ENCODE results near the gene TBRG4.

TBRG4 gene

GRCh38 chr7:45126920-45127319, 15.4 kb upstream of the TBRG4 start:
- H3K9me2 ChIP-seq (replicated peaks; ENCODE audit: control insufficient read depth, low read length): no peaks in the 10 kb centered on the region
- H3K36me3 ChIP-seq (ENCODE audit: control insufficient read depth, low read length): no peaks in the 10 kb centered on the region
- no peaks in the 10 kb centered on the region for H3K79me2 ChIP-seq (ENCODE audit: control insufficient read depth, low read length)
- H3K27me3 ChIP-seq (ENCODE audit: control insufficient read depth, low read length): no peaks in the 10 kb centered on the region
- no peaks in the 10 kb centered on the region for H4K20me1 ChIP-seq (ENCODE audit: control insufficient read depth, insufficient read depth, low read depth, low read length)
- no peak for TF ChIP-seq EZH2phosphoT487 (IDR thresholded peaks at IDR 0.05; ENCODE audit: borderline replicate concordance, low read length)
- TF ChIP-seq CTCF (IDR thresholded peaks at IDR 0.05; ENCODE audit: low read depth, low read length, poor library complexity, severe bottlenecking): no peak
- H3K4me3 ChIP-seq (ENCODE audit: low read length): no peak overlapping the region
- H3K4me2 ChIP-seq (ENCODE audit: low read length): no peak overlapping the region
- no peak overlapping the region for H3K27ac ChIP-seq (ENCODE audit: low read depth, low read length)
- no peaks in the 10 kb centered on the region for H3K9me3 ChIP-seq (ENCODE audit: control insufficient read depth, insufficient read depth, low read length)
- no peaks in the 10 kb centered on the region for H3K4me1 ChIP-seq (ENCODE audit: control insufficient read depth, low read length)
- no peaks in the 10 kb centered on the region for H3F3A ChIP-seq (ENCODE audit: control insufficient read depth, insufficient read depth)

- Histone ChIP-seq H3K4me2 (ENCODE audit: low read length) (no peak overlapping the region), H3K79me2 (ENCODE audit: control insufficient read depth, low read length) (no peaks in the 10 kb centered on the region), H4K20me1 (ENCODE audit: control insufficient read depth, insufficient read depth, low read depth, low read length) (no peaks in the 10 kb centered on the region), H3K4me3 (ENCODE audit: low read length) (no peak overlapping the region), H3F3A (ENCODE audit: control insufficient read depth, insufficient read depth) (no peaks in the 10 kb centered on the region), H3K27ac (ENCODE audit: low read depth, low read length) (no peak overlapping the region), H3K9me3 (ENCODE audit: control insufficient read depth, insufficient read depth, low read length) (no peaks in the 10 kb centered on the region), H3K9me2 (replicated peaks; ENCODE audit: control insufficient read depth, low read length) (no peaks in the 10 kb centered on the region), H3K36me3 (ENCODE audit: control insufficient read depth, low read length) (no peaks in the 10 kb centered on the region), H3K4me1 (ENCODE audit: control insufficient read depth, low read length) (no peaks in the 10 kb centered on the region), H3K27me3 (ENCODE audit: control insufficient read depth, low read length) (no peaks in the 10 kb centered on the region)
- TF ChIP-seq CTCF (IDR thresholded peaks at IDR 0.05; ENCODE audit: low read depth, low read length, poor library complexity, severe bottlenecking) (no peak), EZH2phosphoT487 (IDR thresholded peaks at IDR 0.05; ENCODE audit: borderline replicate concordance, low read length) (no peak)
These were observed 14.7 kb upstream of the TBRG4 start for GRCh38 chr7:45126201-45126600.

- no peaks in the 10 kb centered on the region for H3K79me2 ChIP-seq (ENCODE audit: control insufficient read depth, low read length)
- H3K4me2 ChIP-seq (ENCODE audit: low read length): no peak overlapping the region
- no peaks in the 10 kb centered on the region for H3K4me1 ChIP-seq (ENCODE audit: control insufficient read depth, low read length)
- no peak overlapping the region for H3K27ac ChIP-seq (ENCODE audit: low read depth, low read length)
- no peaks in the 10 kb centered on the region for H3K36me3 ChIP-seq (ENCODE audit: control insufficient read depth, low read length)
- H3K27me3 ChIP-seq (ENCODE audit: control insufficient read depth, low read length): no peaks in the 10 kb centered on the region
- no peak overlapping the region for H3K4me3 ChIP-seq (ENCODE audit: low read length)
- H3K9me2 ChIP-seq (replicated peaks; ENCODE audit: control insufficient read depth, low read length): no peaks in the 10 kb centered on the region
- no peaks in the 10 kb centered on the region for H3F3A ChIP-seq (ENCODE audit: control insufficient read depth, insufficient read depth)
- H4K20me1 ChIP-seq (ENCODE audit: control insufficient read depth, insufficient read depth, low read depth, low read length): no peaks in the 10 kb centered on the region
- TF ChIP-seq CTCF (IDR thresholded peaks at IDR 0.05; ENCODE audit: low read depth, low read length, poor library complexity, severe bottlenecking): no peak
- no peak for TF ChIP-seq EZH2phosphoT487 (IDR thresholded peaks at IDR 0.05; ENCODE audit: borderline replicate concordance, low read length)
- H3K9me3 ChIP-seq (ENCODE audit: control insufficient read depth, insufficient read depth, low read length): no peaks in the 10 kb centered on the region
These were observed 13.9 kb upstream of the TBRG4 start for GRCh38 chr7:45125193-45125904.
